ENCODE results near the gene USP13.
"Not testable (repeated sequence)": the region's sequence is repeated elsewhere in the genome, so short reads cannot be mapped to it uniquely, and the experiment has no call there.

USP13 gene

DNA sequence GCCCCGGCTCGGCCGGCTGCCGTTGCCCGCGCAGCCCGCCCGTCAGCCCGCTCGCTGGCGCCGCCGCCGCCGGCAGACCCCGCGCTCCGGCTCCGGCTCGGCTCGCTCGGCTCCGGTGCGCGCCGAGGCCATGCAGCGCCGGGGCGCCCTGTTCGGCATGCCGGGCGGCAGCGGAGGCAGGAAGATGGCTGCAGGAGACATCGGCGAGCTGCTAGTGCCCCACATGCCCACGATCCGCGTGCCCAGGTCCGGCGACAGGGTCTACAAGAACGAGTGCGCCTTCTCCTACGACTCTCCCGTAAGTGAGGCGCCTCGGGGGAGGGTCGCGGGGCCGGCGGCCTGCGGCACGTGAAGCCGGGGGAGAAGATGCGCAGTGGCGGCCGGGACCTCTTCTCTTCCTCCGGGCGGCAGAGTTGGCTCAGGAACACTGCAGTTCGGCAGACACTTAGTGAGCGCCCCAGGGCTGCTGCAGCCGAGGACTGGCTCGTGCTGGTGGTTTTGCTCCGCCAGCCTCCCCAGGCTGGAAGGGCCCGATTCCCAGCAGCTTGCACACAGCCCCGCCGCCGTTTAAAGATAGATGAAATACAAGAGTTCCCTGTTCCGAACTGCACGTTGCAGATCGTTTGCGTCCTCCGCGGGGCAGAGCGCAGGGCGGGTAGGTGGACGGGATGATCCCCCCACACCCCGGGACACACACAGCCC is 407 bp downstream of the USP13 start:
- in situ Hi-C loops (cut with MboI; ENCODE audit: low pct_unique_long_range_greater_than_20kb, low sequenced_read_pairs) = no loop called here
- peak; percentile 79 for DNase-seq

DNA sequence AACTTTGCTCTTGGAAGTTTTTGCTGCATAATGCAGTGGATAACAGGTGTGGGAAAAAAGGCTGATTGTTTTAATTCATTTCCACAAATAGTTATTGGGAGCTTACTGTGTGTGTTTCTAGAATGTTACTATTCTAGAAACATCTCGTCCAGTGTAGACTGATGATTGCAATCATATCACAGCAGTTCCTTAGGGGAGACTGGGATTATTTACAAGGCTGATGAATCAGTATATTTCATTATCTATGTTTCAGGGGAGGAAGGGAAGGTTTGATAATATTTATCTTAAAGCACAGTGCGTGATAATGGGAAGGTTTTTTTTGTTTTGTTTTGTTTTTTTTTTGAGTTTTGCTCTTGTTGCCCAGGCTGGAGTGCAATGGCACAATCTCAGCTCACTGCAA is 2.4 kb downstream of the USP13 start:
- no peak for DNase-seq
- in situ Hi-C loops (cut with MboI; ENCODE audit: low pct_unique_long_range_greater_than_20kb, low sequenced_read_pairs) = no loop called here

DNA sequence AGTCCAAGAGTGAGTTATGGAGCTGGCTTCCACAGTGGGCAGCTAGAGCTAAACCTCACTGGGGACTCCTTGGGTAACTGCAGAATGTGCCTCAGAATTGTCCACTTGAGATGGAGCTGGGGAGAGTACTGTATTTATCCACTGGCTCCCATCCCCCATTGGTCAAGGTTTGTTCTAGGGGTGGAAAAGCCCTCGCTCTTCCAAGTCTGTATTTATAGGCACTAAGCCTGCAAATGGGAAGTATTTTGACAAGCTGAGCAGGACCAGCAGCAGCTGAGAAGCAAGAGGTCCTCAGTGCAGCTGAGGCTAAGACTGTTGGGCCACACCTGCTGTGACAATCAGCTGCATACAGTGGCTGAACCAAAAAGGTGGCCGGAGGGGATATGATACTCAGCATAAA is 5.8 kb downstream of the USP13 start:
- in situ Hi-C loops (cut with MboI; ENCODE audit: low pct_unique_long_range_greater_than_20kb, low sequenced_read_pairs) = no loop called here
- DNase-seq = no peak

DNA sequence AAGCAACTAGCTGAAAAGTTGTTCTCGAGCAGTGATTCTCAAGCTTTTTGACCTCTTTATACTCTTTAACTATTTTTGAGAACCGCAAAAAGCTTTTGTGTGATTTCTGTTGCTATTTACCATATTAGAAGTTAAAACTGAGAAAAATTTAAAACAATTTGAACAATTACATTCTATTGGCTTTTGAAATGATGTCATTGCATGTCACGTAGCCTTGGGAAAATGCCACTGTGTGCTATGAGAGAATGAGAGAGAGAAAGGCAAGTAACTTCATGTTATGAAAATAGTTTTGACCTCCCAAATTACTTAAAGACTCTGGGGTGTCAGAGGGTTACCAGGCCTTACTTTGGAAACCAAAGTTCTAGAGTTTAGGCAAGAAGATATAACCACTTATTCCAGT is 8.0 kb downstream of the USP13 start:
- DNase-seq = no peak
- in situ Hi-C loops (cut with MboI; ENCODE audit: low pct_unique_long_range_greater_than_20kb, low sequenced_read_pairs) = no loop called here

DNA sequence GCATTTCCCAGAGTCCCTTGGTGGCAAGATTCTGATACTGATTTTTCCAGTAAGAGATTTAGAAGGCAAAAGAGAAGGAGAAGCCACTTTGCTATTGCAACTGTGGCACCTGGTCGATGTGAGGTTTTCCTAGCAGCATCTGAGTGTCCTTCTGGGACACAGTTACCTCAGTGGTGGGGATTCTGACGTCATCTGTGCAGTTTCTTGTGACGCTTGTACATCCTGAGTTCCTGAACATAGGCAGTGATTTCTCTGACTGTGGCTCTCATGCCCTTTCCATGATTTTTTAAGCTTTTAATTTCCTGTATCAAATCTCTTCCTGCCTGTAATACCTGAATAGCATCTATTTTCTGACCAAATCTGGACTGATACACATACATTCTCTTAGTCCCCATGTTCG is 8.9 kb downstream of the USP13 start:
- in situ Hi-C loops (cut with MboI; ENCODE audit: low pct_unique_long_range_greater_than_20kb, low sequenced_read_pairs) = no loop called here
- DNase-seq = no peak

DNA sequence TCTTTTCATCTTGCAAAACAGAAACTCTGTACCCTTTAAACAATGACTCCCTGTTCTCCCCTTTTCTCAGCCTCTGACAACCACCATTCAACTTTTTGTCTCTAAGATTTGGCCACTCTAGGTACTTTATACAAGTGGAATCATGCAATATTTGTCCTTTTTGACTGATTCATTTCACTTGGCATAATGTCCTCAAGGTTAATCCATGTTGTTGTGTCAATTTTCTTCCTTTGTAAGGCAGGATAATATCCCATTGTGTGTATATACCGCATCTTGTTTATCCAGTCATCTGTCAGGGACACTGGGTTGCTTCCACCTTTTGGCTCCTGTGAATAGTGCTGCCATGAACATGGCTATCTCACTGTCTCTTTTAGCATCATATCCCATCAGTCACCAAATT is 10.3 kb downstream of the USP13 start:
- in situ Hi-C loops (cut with MboI; ENCODE audit: low pct_unique_long_range_greater_than_20kb, low sequenced_read_pairs) = no loop called here
- no peak for DNase-seq

DNA sequence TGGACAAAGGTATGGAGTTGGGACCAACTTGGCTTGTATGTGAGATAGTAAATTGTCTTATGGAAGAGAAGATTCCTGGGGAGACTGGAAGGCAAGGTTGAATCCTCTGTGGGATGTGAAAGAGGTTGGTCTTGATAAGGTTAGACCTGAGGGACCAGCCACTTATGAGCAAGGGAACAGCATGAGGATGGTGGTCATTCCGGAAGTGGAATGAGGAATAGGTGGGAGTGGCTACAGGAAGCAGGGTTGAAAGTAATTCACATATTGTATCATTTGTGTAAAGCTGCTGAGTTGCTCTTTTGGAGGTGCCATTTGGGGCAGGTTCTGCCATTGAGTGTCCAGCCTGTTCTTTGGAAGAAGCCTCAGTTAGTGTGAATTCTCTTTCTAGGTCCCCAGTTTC is 13.2 kb downstream of the USP13 start:
- no peak for DNase-seq
- in situ Hi-C loops (cut with MboI; ENCODE audit: low pct_unique_long_range_greater_than_20kb, low sequenced_read_pairs) = no loop called here

DNA sequence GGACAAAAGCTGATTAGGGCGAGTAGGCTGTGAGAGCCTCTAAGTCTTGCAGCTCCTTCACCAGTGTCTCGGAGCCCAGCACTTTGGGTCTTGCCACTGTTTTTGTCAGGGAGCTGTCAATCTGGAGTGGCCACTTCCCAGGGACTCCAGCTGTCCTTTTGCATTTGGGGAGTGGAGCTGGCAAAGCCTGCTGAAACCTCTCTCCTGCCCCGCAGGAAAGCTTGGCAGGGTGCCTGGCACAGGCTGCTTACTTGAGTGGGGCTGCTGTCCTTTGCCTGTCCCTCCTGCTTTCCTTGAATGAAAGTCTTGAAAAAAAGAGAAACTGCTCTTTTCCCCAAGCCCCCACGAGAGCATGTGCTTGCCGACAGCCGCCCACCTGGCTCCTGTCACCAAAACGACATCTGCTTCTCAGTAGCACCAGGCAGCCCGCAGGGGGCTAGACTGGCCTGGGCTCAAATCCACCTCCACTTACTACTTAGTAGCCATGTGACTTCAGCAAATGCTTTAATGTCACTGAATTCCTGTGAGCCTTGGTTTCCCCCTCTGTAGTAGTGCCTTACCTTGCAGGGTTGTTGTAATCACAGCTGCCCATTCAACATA is 13.7 kb downstream of the USP13 start:
- in situ Hi-C loops (cut with MboI; ENCODE audit: low pct_unique_long_range_greater_than_20kb, low sequenced_read_pairs) = no loop called here
- no peak for DNase-seq

DNA sequence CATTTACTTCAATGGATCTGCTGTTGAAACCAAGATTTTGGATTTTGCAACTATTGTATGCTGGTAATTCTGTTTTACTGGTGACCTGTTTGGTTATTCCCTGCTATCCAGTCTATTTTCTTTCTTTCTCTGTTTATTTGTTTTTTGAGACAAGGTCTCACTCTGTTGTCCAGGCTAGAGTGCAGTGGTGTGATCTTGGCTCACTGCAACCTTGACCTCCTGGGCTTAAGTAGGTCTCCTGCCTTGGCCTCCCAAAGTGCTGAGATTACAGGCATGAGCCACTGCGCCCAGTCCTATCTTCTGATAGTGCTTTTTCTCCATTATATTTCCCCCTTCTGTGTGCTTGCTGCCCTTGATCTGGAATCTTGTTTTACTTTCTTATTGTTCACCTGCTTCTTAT is 15.6 kb downstream of the USP13 start:
- in situ Hi-C loops (cut with MboI; ENCODE audit: low pct_unique_long_range_greater_than_20kb, low sequenced_read_pairs) = no loop called here
- no peak for DNase-seq

DNA sequence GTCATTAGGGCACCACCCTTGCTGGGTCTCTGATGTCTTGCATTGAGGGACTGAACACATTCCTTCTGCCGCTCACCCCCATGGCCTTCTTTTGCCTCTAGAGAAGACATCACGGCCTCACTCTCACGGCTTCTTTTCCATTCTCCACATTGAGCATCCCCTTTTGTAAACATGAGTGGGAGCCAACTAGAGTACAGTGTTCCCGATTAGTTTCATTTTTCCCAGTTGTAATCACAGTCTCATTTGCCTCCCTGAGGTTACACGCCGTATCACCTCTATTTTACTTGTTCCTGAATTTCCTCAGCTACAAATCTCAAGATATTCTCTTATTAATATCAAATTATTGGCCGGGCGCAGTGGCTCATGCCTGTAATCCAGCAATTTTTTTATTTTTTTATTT is 17.5 kb downstream of the USP13 start:
- in situ Hi-C loops (cut with MboI; ENCODE audit: low pct_unique_long_range_greater_than_20kb, low sequenced_read_pairs) = no loop called here
- DNase-seq = no peak

DNA sequence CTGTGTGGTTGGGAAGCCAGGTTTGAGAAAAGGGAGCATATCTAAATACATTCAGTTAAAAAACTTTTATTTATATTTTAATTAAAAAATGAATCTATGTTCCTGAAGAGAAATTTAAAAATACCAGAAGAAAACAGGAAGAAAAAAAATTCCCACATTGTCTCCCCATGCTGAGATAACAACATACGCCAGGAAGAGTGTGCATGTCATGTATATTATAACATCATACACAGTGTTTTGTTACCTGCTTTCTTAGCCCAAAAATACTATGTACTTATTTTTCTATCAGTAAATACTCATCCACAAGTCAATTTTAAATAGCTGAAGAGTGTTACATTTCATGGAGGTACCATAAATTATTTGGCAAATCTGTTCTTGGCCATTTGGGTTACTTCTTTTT is 18.5 kb downstream of the USP13 start:
- DNase-seq = no peak
- in situ Hi-C loops (cut with MboI; ENCODE audit: low pct_unique_long_range_greater_than_20kb, low sequenced_read_pairs) = no loop called here

DNA sequence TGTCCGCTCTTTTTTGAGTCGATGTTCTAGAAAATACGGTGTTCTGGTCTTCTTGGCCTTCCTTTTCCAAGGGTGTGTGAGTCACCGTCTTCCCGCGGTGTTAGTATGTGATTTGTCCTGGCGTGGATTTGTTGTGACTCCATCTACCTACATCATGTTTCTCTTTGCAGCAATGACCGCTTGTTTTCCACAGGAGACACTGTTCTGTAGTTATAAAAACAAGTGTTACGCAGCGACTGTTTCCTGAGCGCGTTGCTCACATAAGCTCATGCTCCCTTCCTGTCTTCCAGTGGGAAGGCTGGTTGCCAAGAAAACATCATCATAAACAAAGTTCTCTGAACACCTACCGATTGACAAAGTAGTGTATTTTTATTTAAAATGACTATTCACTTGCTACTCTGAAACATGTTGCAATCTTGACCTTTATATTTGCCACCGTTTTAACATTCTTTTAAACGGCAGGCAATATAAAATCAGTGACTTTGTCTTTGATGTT is 19.0 kb downstream of the USP13 start:
- no peak for DNase-seq
- in situ Hi-C loops (cut with MboI; ENCODE audit: low pct_unique_long_range_greater_than_20kb, low sequenced_read_pairs) = no loop called here

DNA sequence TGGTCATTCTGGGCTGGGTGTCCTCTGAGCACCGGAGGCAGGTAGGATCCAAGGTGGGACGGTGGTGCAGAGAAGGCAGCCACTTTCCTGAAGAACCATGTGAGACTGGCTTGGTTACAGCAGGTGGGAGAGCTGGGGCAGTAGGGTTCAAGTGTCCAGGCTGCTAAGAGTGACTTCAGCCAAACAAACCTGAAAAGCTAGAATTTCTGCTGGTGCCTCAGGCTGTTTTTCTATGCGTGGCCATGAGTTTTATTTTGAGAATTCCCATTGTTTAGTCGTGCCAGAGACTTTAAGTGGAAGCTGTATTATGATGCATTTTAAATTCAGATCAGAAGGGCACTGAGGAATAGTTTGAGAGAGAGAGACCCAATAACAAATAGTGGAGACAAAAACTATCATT is 20.1 kb downstream of the USP13 start:
- DNase-seq = no peak

DNA sequence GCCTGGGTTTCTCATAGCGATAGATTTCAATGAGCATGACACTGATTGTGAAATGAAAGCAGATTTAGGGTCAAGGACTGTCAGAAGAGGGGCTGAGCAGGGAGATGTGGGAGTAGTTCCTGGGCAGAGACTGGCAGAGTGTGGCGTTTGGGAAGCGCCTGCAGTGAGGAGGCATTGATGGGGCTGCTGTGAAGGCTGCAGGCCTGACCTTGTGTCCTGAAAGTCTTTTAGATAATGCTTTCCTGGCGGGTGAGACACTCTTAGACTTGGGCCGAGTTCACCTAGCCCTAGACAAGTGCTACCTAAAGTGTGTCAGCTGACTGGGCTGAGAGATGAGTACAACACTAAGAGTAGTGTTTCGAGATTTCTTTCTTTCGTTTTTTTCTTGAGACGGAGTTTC is 20.7 kb downstream of the USP13 start:
- in situ Hi-C loops (cut with MboI; ENCODE audit: low pct_unique_long_range_greater_than_20kb, low sequenced_read_pairs) = no loop called here
- no peak for DNase-seq

More for the DNA sequence above, 20.1 kb downstream of the USP13 start:
- in situ Hi-C loops (cut with MboI; ENCODE audit: low pct_unique_long_range_greater_than_20kb, low sequenced_read_pairs) = no loop called here

DNA sequence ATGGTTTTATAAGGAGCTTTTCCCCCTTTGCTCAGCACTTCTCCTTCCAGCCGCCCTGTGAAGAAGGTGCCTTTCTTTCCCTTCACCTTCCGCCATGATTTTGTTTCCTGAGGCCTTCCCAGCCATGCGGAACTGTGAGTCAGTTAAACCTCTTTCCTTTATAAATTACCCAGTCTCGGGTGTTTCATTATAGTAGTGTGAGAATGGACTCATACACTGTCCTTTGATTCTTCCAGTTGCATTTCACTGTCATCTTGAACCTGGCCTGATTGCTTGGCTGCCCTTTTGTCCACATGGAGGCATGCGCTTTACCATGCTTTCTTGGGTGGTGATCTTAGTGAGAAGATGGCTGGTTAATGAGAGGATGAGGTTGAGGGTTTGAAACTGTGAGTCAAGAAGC is 23.2 kb downstream of the USP13 start:
- in situ Hi-C loops (cut with MboI; ENCODE audit: low pct_unique_long_range_greater_than_20kb, low sequenced_read_pairs) = no loop called here
- no peak for DNase-seq

DNA sequence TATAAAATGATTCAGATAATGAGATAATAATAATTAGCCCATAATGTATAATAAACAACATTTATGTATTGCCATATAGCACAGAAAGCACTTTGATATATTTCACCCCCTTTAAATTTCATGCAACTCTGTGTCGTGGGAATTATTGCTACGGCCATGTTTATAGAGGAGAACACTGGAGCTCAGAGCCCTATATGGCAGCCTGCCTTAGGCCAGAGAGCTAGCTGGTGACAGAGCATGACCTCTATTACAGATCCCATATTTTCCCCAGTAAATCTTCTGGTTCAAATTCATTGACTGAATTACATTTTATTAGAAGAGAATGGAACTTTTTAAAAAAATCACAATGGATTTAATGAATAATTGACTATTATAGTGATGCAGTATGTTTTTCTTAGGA is 25.0 kb downstream of the USP13 start:
- in situ Hi-C loops (cut with MboI; ENCODE audit: low pct_unique_long_range_greater_than_20kb, low sequenced_read_pairs) = no loop called here

DNA sequence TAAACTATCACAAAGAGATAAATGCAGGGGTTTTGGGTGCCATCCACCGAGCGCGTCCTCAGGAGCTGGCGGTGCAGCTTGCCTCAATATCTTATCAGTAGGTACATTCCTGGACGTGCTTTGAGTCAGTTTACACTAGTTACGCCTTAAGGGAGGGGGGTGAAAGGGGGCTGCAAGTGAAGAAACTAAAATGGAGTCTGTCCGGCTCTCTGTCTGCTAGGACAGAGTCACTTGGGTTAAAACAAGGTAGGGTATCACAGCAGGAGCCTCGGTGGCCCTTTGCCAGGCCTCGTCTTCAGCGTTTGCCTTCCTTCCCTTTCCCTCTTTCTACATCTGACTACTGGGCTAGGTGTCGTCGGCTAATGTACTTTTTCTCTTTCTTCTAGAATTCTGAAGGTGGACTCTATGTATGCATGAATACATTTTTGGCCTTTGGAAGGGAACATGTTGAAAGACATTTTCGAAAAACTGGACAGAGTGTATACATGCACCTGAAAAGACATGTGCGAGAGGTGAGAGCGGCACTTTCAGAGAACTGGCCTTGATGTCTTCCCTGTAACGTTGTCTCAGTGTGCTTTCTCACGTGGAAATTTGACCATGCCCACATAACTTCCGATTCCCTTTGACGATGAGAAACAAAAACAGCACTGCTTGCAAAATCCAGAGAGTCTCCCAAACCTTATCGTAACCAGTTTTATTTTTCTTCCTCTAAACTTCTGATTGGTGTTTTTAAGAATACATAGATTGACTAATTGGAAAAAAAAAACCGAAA is 28.8 kb downstream of the USP13 start:
- in situ Hi-C loops (cut with MboI; ENCODE audit: low pct_unique_long_range_greater_than_20kb, low sequenced_read_pairs) = no loop called here
- no peak for DNase-seq

More for the DNA sequence above, 25.0 kb downstream of the USP13 start:
- no peak for DNase-seq

DNA sequence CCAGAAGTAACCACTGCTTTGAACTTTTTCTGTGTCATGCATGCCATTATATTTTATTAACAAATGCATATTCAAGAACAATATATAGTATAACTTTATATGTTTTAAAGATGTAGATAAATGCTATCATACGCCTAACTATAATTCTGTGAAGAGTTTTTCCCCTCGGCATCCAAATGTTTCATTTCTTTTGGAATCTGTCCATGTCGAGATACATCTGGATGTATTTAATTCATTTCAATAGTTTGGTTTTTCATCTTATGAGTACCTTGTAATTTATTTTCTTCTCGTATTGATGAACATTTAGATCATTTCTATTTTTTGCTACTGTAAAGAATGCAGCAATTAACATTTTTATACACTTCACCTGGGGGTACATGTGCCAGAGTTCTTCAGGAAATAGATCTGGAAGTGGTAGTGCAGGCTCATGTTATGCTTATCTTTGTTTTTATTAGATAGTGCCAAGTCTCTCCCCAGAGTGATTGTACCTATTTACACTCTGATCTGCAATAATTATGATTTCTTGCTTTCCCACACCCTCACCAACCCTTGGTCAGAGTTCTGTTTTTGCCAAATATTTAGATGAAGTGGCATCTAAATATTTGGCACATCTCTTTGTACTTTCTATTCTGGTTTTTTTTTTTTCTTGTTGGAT is 29.7 kb downstream of the USP13 start:
- in situ Hi-C loops (cut with MboI; ENCODE audit: low pct_unique_long_range_greater_than_20kb, low sequenced_read_pairs) = no loop called here
- DNase-seq = no peak

DNA sequence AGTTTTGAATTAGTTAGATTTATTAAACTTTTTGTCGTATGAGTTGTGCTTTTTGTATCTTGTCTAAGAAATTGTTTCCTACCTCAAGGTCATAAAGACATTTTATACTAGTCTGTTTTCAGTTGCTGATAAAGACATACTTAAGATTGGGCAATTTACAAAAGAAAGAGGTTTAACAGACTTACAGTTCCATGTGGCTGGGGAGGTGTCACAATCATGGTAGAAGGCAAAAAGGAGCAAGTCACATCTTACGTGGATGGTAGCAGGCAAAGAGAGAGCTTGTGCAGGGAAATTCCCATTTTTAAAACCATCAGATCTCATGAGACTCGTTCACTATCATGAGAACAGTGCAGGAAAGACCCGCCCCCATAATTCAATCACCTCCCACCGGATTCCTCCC is 30.4 kb downstream of the USP13 start:
- DNase-seq; in situ Hi-C loops (cut with MboI; ENCODE audit: low pct_unique_long_range_greater_than_20kb, low sequenced_read_pairs): not testable (repeated sequence)

DNA sequence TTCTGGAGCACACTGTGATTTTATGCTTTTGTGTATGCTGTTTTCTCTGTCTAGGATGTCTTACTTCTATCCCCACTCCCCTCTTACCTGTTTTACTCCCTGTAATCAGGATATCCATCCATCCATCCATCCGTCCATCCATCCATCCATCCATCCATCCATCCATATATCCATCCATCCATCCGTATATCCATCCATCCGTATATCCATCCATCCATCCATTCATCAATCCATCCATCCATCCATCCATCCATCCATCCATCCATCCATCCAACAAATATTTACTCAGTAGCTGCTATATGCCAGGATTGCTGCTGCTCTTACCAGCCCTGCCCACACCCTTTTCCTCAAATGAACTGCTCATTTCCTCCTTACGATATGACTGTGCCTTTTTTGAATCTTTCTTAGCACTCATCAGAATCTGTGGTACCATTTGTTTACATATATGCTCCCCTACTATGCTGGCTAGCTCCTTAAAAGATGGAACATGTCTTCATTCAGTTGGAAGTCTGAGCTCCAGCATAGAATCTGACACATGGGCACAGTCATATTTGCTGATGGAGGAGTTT is 35.2 kb downstream of the USP13 start:
- in situ Hi-C loops (cut with MboI; ENCODE audit: low pct_unique_long_range_greater_than_20kb, low sequenced_read_pairs) = no loop called here
- DNase-seq = no peak
